H1 (cell line): ENCODE measurements around the gene CKS1B. TPM values are rescaled to one million over a fixed set of nuclear protein-coding genes. Genes with fewer than 3 reads are reported as not detected.

ENCODE experiments used
- CTCF ChIA-PET: fragments of 300-600 bp; sonication (Branson Sonifier 250); formaldehyde crosslinking; loops from one replicate; lab custom pipeline; 2021; ENCODE audit not compliant: partially characterized antibody; lab: Charles Lee
- POLR2A ChIA-PET: fragments of 300-600 bp; sonication (Branson Sonifier 250); formaldehyde crosslinking; loops from one replicate; lab custom pipeline; 2021; ENCODE audit warnings: inconsistent platforms; ENCODE audit not compliant: partially characterized antibody; lab: Charles Lee
- DNase-seq, 2 experiments: peaks; one replicate each; pipeline versions ENCODE4 v3.0.0 to v3.0.0-alpha.2; 2010 to 2022; ENCODE audit warnings: low spot score in 2 of 2, low read depth in 1 of 2, mixed read lengths in 1 of 2
- FAIRE-seq: peaks from 2 replicates; lab custom pipeline; 2011; peaks lifted over from hg19 to GRCh38; lab: Jason Lieb, UNC
- H2AFZ ChIP-seq: 2 replicates; pipeline ENCODE4 v1.8.1; 2012; ENCODE audit warnings: low read length, inconsistent platforms
- H2AK5ac ChIP-seq: 2 replicates; pipeline ENCODE4 v1.6.1; 2013; ENCODE audit warnings: low read depth, low read length
- H2BK120ac ChIP-seq: replicated peaks from 2 replicates; pipeline ENCODE3; 2013; ENCODE audit warnings: low read depth, low read length, inconsistent platforms
- H2BK12ac ChIP-seq: 2 replicates; pipeline ENCODE4 v1.6.1; 2013; ENCODE audit warnings: low read depth, low read length
- H2BK15ac ChIP-seq: 2 replicates; pipeline ENCODE4 v1.6.1; 2013; ENCODE audit warnings: low read length
- H2BK20ac ChIP-seq: 2 replicates; pipeline ENCODE4 v1.6.1; 2013; ENCODE audit warnings: low read length
- H2BK5ac ChIP-seq: 2 replicates; pipeline ENCODE4 v1.6.1; 2013; ENCODE audit warnings: low read depth, low read length
- H3K14ac ChIP-seq: 2 replicates; pipeline ENCODE4 v1.6.1; 2013; ENCODE audit warnings: inconsistent platforms; ENCODE audit not compliant: insufficient read length
- H3K18ac ChIP-seq: 2 replicates; pipeline ENCODE4 v1.6.1; 2013; ENCODE audit warnings: low read length; ENCODE audit errors: extremely low read depth
- H3K23ac ChIP-seq: 2 replicates; pipeline ENCODE4 v1.6.1; 2013; ENCODE audit warnings: inconsistent platforms; ENCODE audit not compliant: insufficient read length
- H3K23me2 ChIP-seq: 2 replicates; pipeline ENCODE4 v1.6.1; 2013; ENCODE audit warnings: low read depth, low read length
- H3K27ac ChIP-seq: 2 replicates; pipeline ENCODE4 v1.6.1; 2011; ENCODE audit warnings: low read depth, low read length, inconsistent platforms
- H3K27me3 ChIP-seq, 4 experiments: replicated peaks in 1 of 4; 1 replicate in 1 of 4; 2 replicates in 3 of 4; pipeline versions ENCODE4 v1.6.1 to v1.8.1; 2011 to 2013; ENCODE audit warnings: low read length in 3 of 4, mild to moderate bottlenecking in 3 of 4, inconsistent platforms in 2 of 4, mixed read lengths in 2 of 4, moderate library complexity in 1 of 4; ENCODE audit not compliant: control insufficient read depth in 3 of 4, insufficient read depth in 3 of 4; ENCODE audit errors: extremely low read depth in 1 of 4
- H3K36me3 ChIP-seq, 4 experiments: 2 replicates each; pipeline versions ENCODE4 v1.6.1 to v1.8.1; 2011 to 2013; ENCODE audit warnings: mild to moderate bottlenecking in 4 of 4, low read length in 3 of 4, moderate library complexity in 2 of 4, control low read depth in 1 of 4, inconsistent platforms in 1 of 4; ENCODE audit not compliant: insufficient read depth in 4 of 4, control insufficient read depth in 2 of 4
- H3K4ac ChIP-seq: replicated peaks from 2 replicates; pipeline ENCODE3; 2013; ENCODE audit warnings: low read length, low read depth, mixed read lengths, inconsistent platforms; ENCODE audit not compliant: insufficient read length
- H3K4me1 ChIP-seq, 4 experiments: replicated peaks in 1 of 4; 1 replicate in 1 of 4; 2 replicates in 3 of 4; pipeline versions ENCODE4 v1.6.1 to v1.8.1; 2011 to 2013; ENCODE audit warnings: low read length in 3 of 4, inconsistent platforms in 2 of 4, mixed read lengths in 1 of 4; ENCODE audit not compliant: insufficient read depth in 4 of 4, control insufficient read depth in 3 of 4
- H3K4me2 ChIP-seq, 2 experiments: 2 replicates each; pipeline versions ENCODE4 v1.6.1 to v1.8.1; 2011 to 2013; ENCODE audit warnings: low read depth in 2 of 2, low read length in 2 of 2, control low read depth in 1 of 2, inconsistent platforms in 1 of 2, mild to moderate bottlenecking in 1 of 2; ENCODE audit not compliant: insufficient read depth in 1 of 2
- H3K4me3 ChIP-seq, 4 experiments: fragments of 200-600, 300-600 bp in 1 of 4; sonication (generic), shearing (Covaris generic), sonication (Bioruptor Twin) in 1 of 4; 2 replicates each; pipeline versions ENCODE4 v1.5.1 to v1.8.1; 2011 to 2016; ENCODE audit warnings: low read length in 4 of 4, low read depth in 3 of 4, control low read depth in 2 of 4, inconsistent platforms in 2 of 4, mild to moderate bottlenecking in 2 of 4, mixed read lengths in 1 of 4, moderate library complexity in 1 of 4; ENCODE audit not compliant: insufficient read depth in 2 of 4; ENCODE audit errors: extremely low read depth in 1 of 4
- H3K56ac ChIP-seq: replicated peaks from 2 replicates; pipeline ENCODE3; 2013; ENCODE audit warnings: low read depth, mild to moderate bottlenecking, mixed read lengths, low read length, inconsistent platforms; ENCODE audit not compliant: insufficient read length
- H3K79me1 ChIP-seq: 2 replicates; pipeline ENCODE4 v1.6.1; 2013; ENCODE audit warnings: low read depth, low read length, control low read depth
- H3K79me2 ChIP-seq, 2 experiments: 2 replicates each; pipeline versions ENCODE4 v1.6.1 to v1.8.1; 2012 to 2013; ENCODE audit warnings: low read length in 2 of 2, mild to moderate bottlenecking in 2 of 2, inconsistent platforms in 1 of 2; ENCODE audit not compliant: insufficient read depth in 2 of 2, control insufficient read depth in 1 of 2
- H3K9ac ChIP-seq, 4 experiments: replicated peaks in 1 of 4; 1 replicate in 1 of 4; 2 replicates in 3 of 4; pipeline versions ENCODE4 v1.6.1 to v1.8.1; 2011 to 2013; ENCODE audit warnings: low read depth in 3 of 4, low read length in 3 of 4, control low read depth in 2 of 4, mild to moderate bottlenecking in 2 of 4, moderate library complexity in 2 of 4, inconsistent platforms in 1 of 4; ENCODE audit errors: extremely low read depth in 1 of 4
- H3K9me3 ChIP-seq, 2 experiments: 2 replicates each; pipeline versions ENCODE4 v1.6.1 to v1.8.1; 2012 to 2013; ENCODE audit warnings: mild to moderate bottlenecking in 2 of 2, moderate library complexity in 2 of 2, control low read depth in 1 of 2, inconsistent platforms in 1 of 2, low read depth in 1 of 2, low read length in 1 of 2, mixed read lengths in 1 of 2; ENCODE audit not compliant: insufficient read depth in 2 of 2
- H4K20me1 ChIP-seq, 2 experiments: replicated peaks in 1 of 2; 2 replicates each; pipeline versions ENCODE3 to v1.8.1; 2011 to 2013; ENCODE audit warnings: inconsistent platforms in 2 of 2, low read length in 2 of 2, mild to moderate bottlenecking in 1 of 2; ENCODE audit not compliant: insufficient read depth in 2 of 2, control insufficient read depth in 1 of 2
- H4K5ac ChIP-seq: 2 replicates; pipeline ENCODE4 v1.6.1; 2013; ENCODE audit warnings: low read length, low read depth, mixed read lengths, inconsistent platforms; ENCODE audit not compliant: insufficient read length
- H4K8ac ChIP-seq: 2 replicates; pipeline ENCODE4 v1.8.0; 2013; ENCODE audit warnings: mild to moderate bottlenecking, moderate library complexity, low read length, inconsistent platforms; ENCODE audit not compliant: insufficient read depth; ENCODE audit errors: extremely low read depth
- H4K91ac ChIP-seq: replicated peaks from 2 replicates; pipeline ENCODE3; 2013; ENCODE audit warnings: low read length, mixed read lengths, inconsistent platforms; ENCODE audit not compliant: insufficient read length
- ASH2L ChIP-seq: fragments of 200-600, 300-600 bp; sonication (generic); IDR thresholded peaks from one replicate; pipeline ENCODE4 v1.7.1; 2017; ENCODE audit warnings: low read length
- EP300 ChIP-seq, 2 experiments: IDR thresholded peaks; 1 replicate in 1 of 2; 2 replicates in 1 of 2; pipeline ENCODE4 v1.6.1; 2011 to 2012; ENCODE audit warnings: low read depth in 2 of 2, low read length in 2 of 2, mild to moderate bottlenecking in 2 of 2, borderline replicate concordance in 1 of 2, inconsistent platforms in 1 of 2, moderate library complexity in 1 of 2
- HDAC2 ChIP-seq, 2 experiments: fragments of 300-600 bp in 1 of 2; sonication (generic) in 1 of 2; IDR thresholded peaks; 2 replicates each; pipeline ENCODE4 v1.6.1; 2011 to 2012; ENCODE audit warnings: low read depth in 2 of 2, low read length in 2 of 2, mild to moderate bottlenecking in 2 of 2, moderate library complexity in 2 of 2, borderline replicate concordance in 1 of 2, inconsistent platforms in 1 of 2
- NRF1 ChIP-seq: IDR thresholded peaks from 2 replicates; pipeline ENCODE4 v1.6.1; 2011; ENCODE audit warnings: mild to moderate bottlenecking, low read depth, low read length, improper control_type of control experiment
- POU5F1 ChIP-seq: IDR thresholded peaks from 2 replicates; pipeline ENCODE4 v1.6.1; 2011; ENCODE audit warnings: low read depth, mild to moderate bottlenecking, low read length, moderate library complexity
- SAP30 ChIP-seq: fragments of 300-600 bp; sonication (generic); IDR thresholded peaks from 2 replicates; pipeline ENCODE4 v1.7.1; 2012; ENCODE audit warnings: low read length, moderate library complexity, mild to moderate bottlenecking, inconsistent platforms; ENCODE audit not compliant: insufficient read depth, insufficient replicate concordance
- TBP ChIP-seq: IDR thresholded peaks from 2 replicates; pipeline ENCODE4 v1.6.1; 2011; ENCODE audit warnings: low read depth, low read length, improper control_type of control experiment
- WGBS, 2 experiments: shearing (Covaris generic) in 1 of 2; methylation state at CpG; one replicate each; pipeline versions ENCODE4 v1.1.6 to v1.1.7; 2013 to 2015; ENCODE audit warnings: low lambda C conversion rate in 2 of 2, mixed read lengths in 2 of 2, inconsistent platforms in 1 of 2, low coverage in 1 of 2, missing lambda C conversion rate in 1 of 2; ENCODE audit not compliant: insufficient replicate concordance in 2 of 2, insufficient coverage in 1 of 2, insufficient read length in 1 of 2; ENCODE audit errors: extremely low coverage in 1 of 2, missing lambda C conversion rate in 1 of 2; 5-methylcytosine and 5-hydroxymethylcytosine counted together
- polyA plus RNA-seq, 7 experiments: library from polyadenylated mRNA; depleted of rRNA in 3 of 7; stranded (reverse) in 5 of 7; unstranded in 2 of 7; fragments of >200 nt in 5 of 7; fragments of 200-250 nt in 2 of 7; gene quantifications; 1 replicate in 5 of 7; 2 replicates in 1 of 7; 4 replicates in 1 of 7; pipeline versions ENCODE4 v1.2.1 to v1.2.3, GENCODE V29; 2011 to 2013; ENCODE audit warnings: missing spikeins in 2 of 7, mixed read lengths in 2 of 7
- total RNA-seq: library from RNA; stranded (reverse); fragmentation: NEBNext Ultra II Directional; extraction: Animal tissue kit (Norgen Biotek cat#: 25700); gene quantifications from 2 replicates; pipeline ENCODE4 v1.2.1, GENCODE V29; 2021

The CKS1B gene
- total and polyA plus RNA-seq, 2 of the 8 experiments (the other 6 are each of a cell fraction or from before 2014, with no cell fraction given), result 294 to 1,025 TPM

- CTCF ChIA-PET, result interaction anchor here (0.9 to 14.0 kb wide), 7 partner anchors 13 to 90 kb away, joined by 3 to 334 read pairs (median 113); partner anchors contain the start of genes CKS1B, EFNA3, EFNA4 and FLAD1
- H3K4me1 ChIP-seq, result peaks cover 6 to 18% (median 14%) of the 10 kb centered on the region in 4 experiments
- H3K27ac ChIP-seq, result no peak overlapping the region; the same call in 1 of the 2 replicates
- H3K18ac ChIP-seq, result peak overlapping the region; percentile 83
- POLR2A ChIA-PET, result interaction anchor here (0.6 to 42.8 kb wide), 7 partner anchors 14 to 864 kb away, joined by 3 to 702 read pairs (median 4); partner anchors contain the start of genes CKS1B, EFNA3, EFNA4 and FLAD1
- no peaks in the 10 kb centered on the region for H3K27me3 ChIP-seq
- no peak overlapping the region for H2AK5ac ChIP-seq
- H3K79me1 ChIP-seq, result peaks cover 4% of the 10 kb centered on the region; the same call in 1 of the 2 replicates
- FAIRE-seq (no peak), DNase-seq (no peak)
- peak overlapping the region; percentile 72; the same call in 1 of the 2 replicates for H2BK20ac ChIP-seq
- H2BK5ac ChIP-seq, result peak overlapping the region; percentile 87
- no peaks in the 10 kb centered on the region for H3K9me3 ChIP-seq
- no peak overlapping the region for H3K23ac ChIP-seq
- 0% methylated on average over 7 of the region's 11 CpGs; no CpG with 5 or more reads in 1 of the 2 experiments for WGBS, 2 experiments
- peaks cover 0 to 2% (median 0%) of the 10 kb centered on the region in 4 experiments; a peak in 2 of 8 replicates for H3K36me3 ChIP-seq
- H3K4me3 ChIP-seq, result peak overlapping the region; percentile 61 to 77 (median 63)
- peak overlapping the region; percentile 74 for H3K4ac ChIP-seq
- TF ChIP-seq POU5F1 (no peak), ASH2L (peak; percentile 49), NRF1 (no peak), TBP (peak; percentile 5; the same call in 1 of the 2 replicates), EP300 (IDR thresholded peaks at IDR 0.05; ENCODE audit: borderline replicate concordance in 1 of 2, low read depth in 2 of 2, low read length in 2 of 2) (no peak), SAP30 (no peak), HDAC2 (IDR thresholded peaks at IDR 0.05; ENCODE audit: borderline replicate concordance in 1 of 2, low read depth in 2 of 2, low read length in 2 of 2) (peak; percentile 9 to 45; a peak in 1 of 4 replicates)
- H2BK120ac ChIP-seq, result no peak overlapping the region
- H4K8ac ChIP-seq, result 0 out of 2 replicates have a peak overlapping the region, but pooled peaks have one; percentile 93
- H3K79me2 ChIP-seq, result peaks cover 0 to 33% of the 10 kb centered on the region in 2 experiments; a peak in 2 of 4 replicates
- no peak overlapping the region for H2AFZ ChIP-seq
- H2BK12ac ChIP-seq, result peak overlapping the region; percentile 80
- H3K9ac ChIP-seq, result peak overlapping the region in 2 of 4 experiments; percentile 43 to 60; a peak in 2 of 7 replicates
- H3K4me2 ChIP-seq, result peak overlapping the region; percentile 79 to 87
- H2BK15ac ChIP-seq, result no peak overlapping the region
- H4K5ac ChIP-seq, result peak overlapping the region; percentile 50
- peak overlapping the region; percentile 8 for H4K91ac ChIP-seq
- H3K23me2 ChIP-seq, result peaks cover 18% of the 10 kb centered on the region; the same call in 1 of the 2 replicates
- peaks cover 0 to 8% of the 10 kb centered on the region in 2 experiments for H4K20me1 ChIP-seq
- no peak overlapping the region for H3K56ac ChIP-seq
- no peak overlapping the region for H3K14ac ChIP-seq
Measured at GRCh38 chr1:155001425-155001674, 26.9 kb downstream of the CKS1B start.
